Endothelial cell of umbilical vein (primary cell): ENCODE data around the gene ACSF3. TPM values are rescaled to one million over a fixed set of nuclear protein-coding genes. Genes with fewer than 3 reads are reported as not detected.

Experiments used
- BruUV-seq: library from RNA; stranded (reverse); fragments of 400-500 nt; replicated peaks from 2 replicates; lab custom pipeline; 2021; lab: Mats Ljungman, UMichigan
- CTCF ChIA-PET: fragments of 300-600, 350-600 bp; sonication (Branson Sonifier 250); formaldehyde crosslinking; loops from one replicate; lab custom pipeline; 2021; ENCODE audit warnings: antibody characterized with exemption, inconsistent platforms; lab: Charles Lee
- POLR2A ChIA-PET: fragments of 300-600, 350-600 bp; sonication (Branson Sonifier 250); formaldehyde crosslinking; loops from one replicate; lab custom pipeline; 2021; ENCODE audit warnings: antibody characterized with exemption, inconsistent platforms; lab: Charles Lee
- DNase-seq: peaks from one replicate; pipeline ENCODE4 v3.0.0-alpha.2; 2011; ENCODE audit warnings: low read depth, low spot score
- FAIRE-seq: peaks from 2 replicates; lab custom pipeline; 2011; peaks lifted over from hg19 to GRCh38; lab: Jason Lieb, UNC
- H2AFZ ChIP-seq: 2 replicates; pipeline ENCODE4 v1.6.0; 2012; ENCODE audit warnings: low read depth, low read length, control low read depth, inconsistent platforms
- H3K27ac ChIP-seq: 2 replicates; pipeline ENCODE4 v1.5.1; 2011; ENCODE audit warnings: low read depth, mild to moderate bottlenecking, control low read depth, low read length, moderate library complexity; ENCODE audit not compliant: insufficient read depth
- H3K27me3 ChIP-seq, 2 experiments: 2 replicates each; pipeline versions ENCODE4 v1.6.0 to v1.6.1; 2011; ENCODE audit warnings: low read length in 2 of 2, mixed read lengths in 1 of 2; ENCODE audit not compliant: control insufficient read depth in 2 of 2, insufficient read depth in 2 of 2
- H3K36me3 ChIP-seq, 2 experiments: 2 replicates in 1 of 2; 3 replicates in 1 of 2; pipeline ENCODE4 v1.5.1; 2011; ENCODE audit warnings: low read length in 2 of 2, mild to moderate bottlenecking in 1 of 2, moderate library complexity in 1 of 2; ENCODE audit not compliant: control insufficient read depth in 2 of 2, insufficient read depth in 2 of 2; ENCODE audit errors: extremely low read depth in 1 of 2
- H3K4me1 ChIP-seq: 3 replicates; pipeline ENCODE4 v1.5.1; 2011; ENCODE audit warnings: mild to moderate bottlenecking, low read length; ENCODE audit not compliant: control insufficient read depth, insufficient read depth; ENCODE audit errors: extremely low read depth
- H3K4me2 ChIP-seq: 2 replicates; pipeline ENCODE4 v1.6.1; 2011; ENCODE audit warnings: low read length, control low read depth, mixed read lengths; ENCODE audit not compliant: insufficient read depth
- H3K4me3 ChIP-seq, 3 experiments: fragments of 200-600 bp in 1 of 3; sonication (generic), shearing (Covaris generic) in 1 of 3; replicated peaks in 1 of 3; 2 replicates each; pipeline ENCODE4 v1.5.1; 2011 to 2016; ENCODE audit warnings: control low read depth in 3 of 3, low read length in 3 of 3, mild to moderate bottlenecking in 2 of 3, inconsistent platforms in 1 of 3, low read depth in 1 of 3, moderate library complexity in 1 of 3; ENCODE audit not compliant: insufficient read depth in 1 of 3
- H3K79me2 ChIP-seq: 2 replicates; pipeline ENCODE4 v1.6.0; 2012; ENCODE audit warnings: low read length, inconsistent platforms; ENCODE audit not compliant: control insufficient read depth, insufficient read depth
- H3K9ac ChIP-seq: replicated peaks from 2 replicates; pipeline ENCODE3; 2011; ENCODE audit warnings: low read length, control low read depth; ENCODE audit not compliant: insufficient read depth; ENCODE audit errors: extremely low read depth
- H3K9me1 ChIP-seq: replicated peaks from 3 replicates; pipeline ENCODE4 v1.6.0; 2011; ENCODE audit warnings: mild to moderate bottlenecking, low read length; ENCODE audit not compliant: control insufficient read depth, insufficient read depth; ENCODE audit errors: extremely low read depth
- H3K9me3 ChIP-seq: replicated peaks from 2 replicates; pipeline ENCODE4 v1.5.1; 2012; ENCODE audit warnings: low read length, inconsistent platforms; ENCODE audit not compliant: control insufficient read depth, insufficient read depth
- H4K20me1 ChIP-seq: replicated peaks from 2 replicates; pipeline ENCODE3; 2011; ENCODE audit warnings: mild to moderate bottlenecking, low read length; ENCODE audit not compliant: control insufficient read depth, insufficient read depth; ENCODE audit errors: extremely low read depth
- CTCF ChIP-seq, 2 donors: IDR thresholded peaks; 1 replicate in 1 of 2; 2 replicates in 1 of 2; pipeline ENCODE4 v1.5.1; 2011; ENCODE audit warnings: low read length in 2 of 2, mild to moderate bottlenecking in 2 of 2, moderate library complexity in 2 of 2, control low read depth in 1 of 2, inconsistent platforms in 1 of 2, low read depth in 1 of 2; ENCODE audit not compliant: insufficient read depth in 1 of 2; ENCODE audit errors: extremely low read depth in 1 of 2
- EZH2 ChIP-seq: IDR thresholded peaks from 2 replicates; pipeline ENCODE4 v1.6.1; 2012; ENCODE audit warnings: borderline replicate concordance, low read depth, mild to moderate bottlenecking, moderate library complexity, low read length, inconsistent platforms; ENCODE audit not compliant: severe bottlenecking
- FOS ChIP-seq: IDR thresholded peaks from 2 replicates; pipeline ENCODE4 v1.6.1; 2011; ENCODE audit warnings: mild to moderate bottlenecking, low read length, moderate library complexity, borderline replicate concordance; ENCODE audit not compliant: insufficient read depth
- GATA2 ChIP-seq: IDR thresholded peaks from 2 replicates; pipeline ENCODE4 v1.7.0; 2011; ENCODE audit warnings: low read depth, mild to moderate bottlenecking, moderate library complexity, mixed read lengths, low read length; ENCODE audit not compliant: insufficient read length, insufficient read depth
- JUN ChIP-seq: IDR thresholded peaks from 2 replicates; pipeline ENCODE4 v1.6.1; 2011; ENCODE audit warnings: borderline replicate concordance, low read depth; ENCODE audit not compliant: insufficient read length, insufficient read depth
- MAX ChIP-seq: IDR thresholded peaks from 2 replicates; pipeline ENCODE4 v1.6.1; 2011; ENCODE audit not compliant: insufficient read depth, insufficient read length
- MYC ChIP-seq: IDR thresholded peaks from one replicate; pipeline ENCODE4 v1.6.1; 2011; ENCODE audit warnings: mild to moderate bottlenecking, low read depth, low read length
- POLR2A ChIP-seq: IDR thresholded peaks from 2 replicates; pipeline ENCODE4 v1.6.1; 2012; ENCODE audit warnings: low read depth, mild to moderate bottlenecking, control low read depth, low read length
- POLR2AphosphoS5 ChIP-seq: IDR thresholded peaks from 2 replicates; pipeline ENCODE4 v1.6.1; 2012; ENCODE audit warnings: low read depth, mild to moderate bottlenecking, control low read depth, low read length, moderate library complexity; ENCODE audit not compliant: insufficient read depth
- dilution Hi-C: fragments of 300-500 bp; cut with MboI; formaldehyde crosslinking; loops from one replicate; pipeline ENCODE4 v1.15.0; 2019; ENCODE audit warnings: low sequenced_read_pairs; ENCODE audit not compliant: extremely low pct_ligation_motif_present
- intact Hi-C: fragments of 100-400 bp; cut with micrococcal nuclease; formaldehyde crosslinking; loops from one replicate; pipeline ENCODE4 v1.10.0; 2022
- polyA plus RNA-seq, 4 experiments: library from polyadenylated mRNA; depleted of rRNA in 3 of 4; stranded (reverse) in 3 of 4; unstranded in 1 of 4; fragments of >200 nt; gene quantifications; 2 replicates each; pipeline versions ENCODE4 v1.2.1 to v1.2.3, GENCODE V29; 2011 to 2012; ENCODE audit warnings: missing spikeins in 1 of 4
- total RNA-seq: library from RNA; stranded (reverse); gene quantifications from 2 replicates; pipeline ENCODE4 v1.2.3, GENCODE V29; 2021

ACSF3 gene
- total and polyA plus RNA-seq, 2 donors (not counting 3 experiments of a cell fraction or from before 2014, with no cell fraction given) = 18.6 to 33.2 TPM

DNA sequence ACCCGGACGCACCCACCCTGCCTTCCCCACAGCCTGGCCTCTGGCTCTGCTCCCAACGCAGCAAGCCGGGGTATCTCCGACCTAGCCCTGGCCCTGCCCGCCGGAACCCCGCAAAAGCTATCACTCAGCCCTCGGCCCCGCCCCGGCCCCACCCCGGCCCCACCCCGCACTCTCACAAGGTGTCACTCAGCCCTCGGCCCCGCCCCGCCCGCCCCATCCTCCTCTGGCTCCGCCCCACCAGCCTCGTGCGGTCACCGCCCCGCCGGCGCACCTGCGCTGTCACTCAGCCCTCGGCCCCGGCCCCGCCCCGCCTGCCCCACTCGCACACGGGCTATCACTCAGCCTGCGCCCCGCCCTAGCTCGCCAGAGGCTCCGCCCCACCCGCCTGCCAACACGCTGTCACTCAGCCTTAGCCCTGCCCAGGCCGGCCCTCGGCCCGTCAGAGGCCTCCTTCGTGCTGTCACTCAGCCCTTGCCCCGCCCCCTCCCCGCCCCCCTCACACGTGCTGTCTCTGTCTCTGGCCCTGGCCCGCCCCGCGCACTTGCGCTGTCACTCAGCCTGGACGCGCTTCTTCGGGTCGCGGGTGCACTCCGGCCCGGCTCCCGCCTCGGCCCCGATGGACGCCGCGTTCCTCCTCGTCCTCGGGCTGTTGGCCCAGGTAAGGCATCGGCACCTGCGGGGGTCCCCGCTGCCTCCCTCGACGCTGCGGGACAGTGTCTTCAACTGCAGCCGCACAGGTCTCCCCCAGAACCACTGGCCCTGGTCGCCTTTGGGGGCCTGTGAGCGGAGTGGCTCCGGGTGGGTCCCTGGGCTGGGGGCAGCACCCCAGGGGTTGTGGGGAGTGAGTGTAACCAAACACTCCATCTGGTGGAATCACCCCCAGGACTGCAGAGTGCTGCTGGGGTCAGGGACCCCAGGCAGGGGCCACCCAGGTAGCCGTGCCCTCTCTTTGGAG, 77.8 kb downstream of the ACSF3 start, which contains the start of gene CDH15:
Gene CDH15 (plus strand): TSS at position 533 of the 955 bp plus-strand sequence. CDS start 84 bp downstream, at position 617.
- CTCF ChIA-PET = interaction anchor here (0.9 to 1.1 kb wide), 3 partner anchors 9 to 434 kb away, joined by 3 to 7 read pairs (median 3); no protein-coding TSS in a partner anchor
- no peak within 1 kb of the TSS for H3K9ac ChIP-seq
- dilution Hi-C loops = no loop called here

More for the DNA sequence above, 77.8 kb downstream of the ACSF3 start, which contains the start of gene CDH15:
- intact Hi-C loops = loop anchor here (1.0 kb wide), 2 partner anchors 21 to 45 kb away; no protein-coding TSS in a partner anchor
- BruUV-seq = no TSS peak
- TF ChIP-seq EZH2 (no peak), CTCF (IDR thresholded peaks at IDR 0.05; ENCODE audit: extremely low read depth in 1 of 2, insufficient read depth in 1 of 2, low read depth in 1 of 2, low read length in 2 of 2) (no peak), FOS (no peak), JUN (no peak), POLR2A (no peak), GATA2 (no peak), MYC (no peak), POLR2AphosphoS5 (no peak), MAX (no peak)
- Histone ChIP-seq H2AFZ (peak within 1 kb of the TSS; percentile 65), H3K36me3 (no peaks in the 10 kb centered on the region), H3K27me3 (peaks cover 0 to 3% of the 10 kb centered on the region in 2 experiments), H3K9me1 (no peaks in the 10 kb centered on the region), H3K79me2 (no peaks in the 10 kb centered on the region), H3K4me1 (peaks cover 3% of the 10 kb centered on the region), H3K9me3 (no peaks in the 10 kb centered on the region), H3K4me2 (peak within 1 kb of the TSS; percentile 33), H4K20me1 (no peaks in the 10 kb centered on the region), H3K4me3 (no peak within 1 kb of the TSS), H3K27ac (no peak within 1 kb of the TSS)
- FAIRE-seq (peak; percentile 92), DNase-seq (peak; percentile 88)
- POLR2A ChIA-PET = interaction anchor here (0.7 kb wide), 1 partner anchor 1216 kb away, joined by 4 read pairs; no protein-coding TSS in a partner anchor
